Neural cell (in vitro differentiated cells): ENCODE data around the gene MRPL21. TPM values are rescaled to one million over a fixed set of nuclear protein-coding genes. Genes with fewer than 3 reads are reported as not detected.
A peak's percentile ranks its signal among the peaks of the same experiment; 100 is the strongest.

Experiments used
- H2AFZ ChIP-seq: fragments of 200-600, 300-800 bp; sonication (generic), shearing (Covaris generic); 2 replicates; pipeline ENCODE4 v1.6.0; 2014; ENCODE audit warnings: low read depth, mild to moderate bottlenecking, antibody characterized with exemption, low read length, moderate library complexity
- H3F3A ChIP-seq: fragments of 200-600 bp; shearing (Covaris generic); 2 replicates; pipeline ENCODE4 v1.6.1; 2016; ENCODE audit warnings: mild to moderate bottlenecking, moderate library complexity, mixed read lengths, antibody characterized with exemption, low read length; ENCODE audit not compliant: insufficient read depth, poor library complexity, severe bottlenecking
- H3K27ac ChIP-seq: fragments of 200-600, 300-800 bp; sonication (generic), shearing (Covaris generic); 2 replicates; pipeline ENCODE4 v1.5.1; 2014; ENCODE audit warnings: mild to moderate bottlenecking, low read length, moderate library complexity
- H3K27me3 ChIP-seq: fragments of 300-800, 200-600 bp; sonication (generic), shearing (Covaris generic); 2 replicates; pipeline ENCODE4 v1.6.0; 2014; ENCODE audit warnings: mild to moderate bottlenecking, low read depth, low read length, moderate library complexity; ENCODE audit not compliant: insufficient read depth
- H3K36me3 ChIP-seq: fragments of 300-800, 200-600 bp; sonication (generic), shearing (Covaris generic); 2 replicates; pipeline ENCODE4 v1.5.1; 2014; ENCODE audit warnings: mild to moderate bottlenecking, antibody characterized with exemption, low read length, moderate library complexity; ENCODE audit not compliant: insufficient read depth
- H3K4me2 ChIP-seq: fragments of 300-800, 200-600 bp; sonication (generic), shearing (Covaris generic); 2 replicates; pipeline ENCODE4 v1.6.0; 2014; ENCODE audit warnings: mild to moderate bottlenecking, low read length
- H3K4me3 ChIP-seq: fragments of 300-800, 200-600 bp; sonication (generic), shearing (Covaris generic); 2 replicates; pipeline ENCODE4 v1.5.1; 2014; ENCODE audit warnings: mild to moderate bottlenecking, low read length, moderate library complexity
- H3K79me2 ChIP-seq: fragments of 200-600 bp; shearing (Covaris generic); replicated peaks from 2 replicates; pipeline ENCODE4 v1.6.0; 2014; ENCODE audit warnings: mild to moderate bottlenecking, low read length, moderate library complexity; ENCODE audit not compliant: insufficient read depth
- H3K9ac ChIP-seq: fragments of 300-800, 200-600 bp; sonication (generic), shearing (Covaris generic); 2 replicates; pipeline ENCODE4 v1.6.1; 2016; ENCODE audit warnings: mild to moderate bottlenecking, low read length, mixed read lengths
- H3K9me2 ChIP-seq: fragments of 200-600 bp; shearing (Covaris generic); 2 replicates; pipeline ENCODE4 v1.6.1; 2016; ENCODE audit warnings: mild to moderate bottlenecking, low read length, mixed read lengths; ENCODE audit not compliant: insufficient read depth
- H3K9me3 ChIP-seq: fragments of 200-600, 300-800 bp; sonication (generic), shearing (Covaris generic); 2 replicates; pipeline ENCODE4 v1.6.1; 2016; ENCODE audit warnings: mild to moderate bottlenecking, mixed run types, low read length, moderate library complexity, mixed read lengths
- H4K20me1 ChIP-seq: fragments of 200-600 bp; shearing (Covaris generic); 2 replicates; pipeline ENCODE4 v1.6.1; 2016; ENCODE audit warnings: mild to moderate bottlenecking, mixed run types; ENCODE audit not compliant: insufficient read depth
- CTCF ChIP-seq: fragments of 450-650 bp; IDR thresholded peaks from 2 replicates; pipeline ENCODE4 v1.5.1; 2014; ENCODE audit warnings: antibody characterized with exemption, mild to moderate bottlenecking, moderate library complexity; ENCODE audit not compliant: poor library complexity, severe bottlenecking
- EP300 ChIP-seq: fragments of 450-650 bp; conservative IDR thresholded peaks from 2 replicates; pipeline ENCODE4 v1.6.1; 2014; ENCODE audit warnings: antibody characterized with exemption, mild to moderate bottlenecking, moderate library complexity; ENCODE audit not compliant: poor library complexity, severe bottlenecking
- EZH2 ChIP-seq: fragments of 200-600, 300-800 bp; shearing (Covaris generic), sonication (generic); IDR thresholded peaks from 2 replicates; pipeline ENCODE4 v1.6.1; 2014; ENCODE audit warnings: antibody characterized with exemption, low read length, borderline replicate concordance, mild to moderate bottlenecking; ENCODE audit not compliant: insufficient read depth, poor library complexity, severe bottlenecking
- MXI1 ChIP-seq: fragments of 450-650 bp; conservative IDR thresholded peaks from 2 replicates; pipeline ENCODE4 v1.6.1; 2014; ENCODE audit warnings: antibody characterized with exemption, mild to moderate bottlenecking; ENCODE audit not compliant: poor library complexity, severe bottlenecking
- POLR2AphosphoS5 ChIP-seq: IDR thresholded peaks from 2 replicates; pipeline ENCODE4 v1.6.1; 2012
- RAD21 ChIP-seq: fragments of 450-650 bp; conservative IDR thresholded peaks from 2 replicates; pipeline ENCODE4 v1.6.1; 2014; ENCODE audit warnings: antibody characterized with exemption, mild to moderate bottlenecking, moderate library complexity
- REST ChIP-seq: IDR thresholded peaks from 2 replicates; pipeline ENCODE4 v1.6.1; 2012; ENCODE audit warnings: borderline replicate concordance
- SMC3 ChIP-seq: fragments of 450-650 bp; conservative IDR thresholded peaks from 2 replicates; pipeline ENCODE4 v1.6.1; 2014; ENCODE audit warnings: antibody characterized with exemption, mild to moderate bottlenecking, moderate library complexity; ENCODE audit not compliant: poor library complexity
- TAF1 ChIP-seq: IDR thresholded peaks from 2 replicates; pipeline ENCODE4 v1.6.1; 2012; ENCODE audit warnings: low read depth
- polyA plus RNA-seq: library from polyadenylated mRNA; depleted of rRNA; stranded (reverse); fragments of >200 nt; gene quantifications from 2 replicates; pipeline ENCODE4 v1.2.3, GENCODE V29; 2014

MRPL21 gene
- polyA plus RNA-seq, 1 donor from 2014 or later = 139 TPM

GRCh38 chr11:68904248-68904847 lies 716 bp upstream of the MRPL21 start:
- H3K36me3 ChIP-seq = no peaks in the 10 kb centered on the region
- peaks cover 32% of the 10 kb centered on the region for H3K79me2 ChIP-seq
- H3K27me3 ChIP-seq = no peaks in the 10 kb centered on the region
- TF ChIP-seq RAD21 (no peak), CTCF (no peak), EZH2 (no peak)
- no peaks in the 10 kb centered on the region for H4K20me1 ChIP-seq
- peak overlapping the region; percentile 79 for H2AFZ ChIP-seq
- H3K9me3 ChIP-seq = no peaks in the 10 kb centered on the region
- H3K9me2 ChIP-seq = no peaks in the 10 kb centered on the region
- H3K4me3 ChIP-seq = peak overlapping the region; percentile 87
- no peaks in the 10 kb centered on the region for H3F3A ChIP-seq
- peak overlapping the region; percentile 88 for H3K9ac ChIP-seq
- peak overlapping the region; percentile 68 for H3K27ac ChIP-seq
- H3K4me2 ChIP-seq = peak overlapping the region; percentile 44

GRCh38 chr11:68900835-68901381 lies 2.7 kb downstream of the MRPL21 start:
- Histone ChIP-seq H3K79me2 (peaks cover 32% of the 10 kb centered on the region), H3F3A (no peaks in the 10 kb centered on the region), H3K9me3 (no peaks in the 10 kb centered on the region), H3K9ac (no peak overlapping the region), H3K4me3 (no peak overlapping the region), H3K4me2 (no peak overlapping the region), H3K36me3 (no peaks in the 10 kb centered on the region), H2AFZ (no peak overlapping the region), H4K20me1 (no peaks in the 10 kb centered on the region), H3K27ac (no peak overlapping the region), H3K9me2 (no peaks in the 10 kb centered on the region), H3K27me3 (no peaks in the 10 kb centered on the region)
- TF ChIP-seq MXI1 (no peak), RAD21 (no peak), SMC3 (no peak), REST (no peak), EZH2 (no peak), TAF1 (no peak), EP300 (no peak), POLR2AphosphoS5 (no peak), CTCF (no peak)
